Gastrocnemius medialis (tissue), 4 donors: ENCODE data around the gene CCDC184.
A peak's percentile ranks its signal among the peaks of the same experiment; 100 is the strongest.

ENCODE experiments used
- POLR2A ChIP-seq, 2 donors: fragments of 450-650 bp; IDR thresholded peaks; one replicate each; pipeline ENCODE4 v1.6.1; 2017; ENCODE audit warnings: antibody characterized with exemption in 2 of 2, mild to moderate bottlenecking in 2 of 2, moderate library complexity in 2 of 2
- TF ChIP-seq, protein P1 (sequence below), 5 experiments: fragments of 450-650 bp in 3 of 5; fragments of 200-600 bp in 2 of 5; sonication (generic) in 2 of 5; IDR thresholded peaks in 4 of 5; conservative IDR thresholded peaks in 1 of 5; 1 replicate in 4 of 5; 2 replicates in 1 of 5; pipeline ENCODE4 v1.5.1; 2016 to 2019; ENCODE audit warnings: antibody characterized with exemption in 5 of 5, mild to moderate bottlenecking in 3 of 5, moderate library complexity in 3 of 5

DNA sequence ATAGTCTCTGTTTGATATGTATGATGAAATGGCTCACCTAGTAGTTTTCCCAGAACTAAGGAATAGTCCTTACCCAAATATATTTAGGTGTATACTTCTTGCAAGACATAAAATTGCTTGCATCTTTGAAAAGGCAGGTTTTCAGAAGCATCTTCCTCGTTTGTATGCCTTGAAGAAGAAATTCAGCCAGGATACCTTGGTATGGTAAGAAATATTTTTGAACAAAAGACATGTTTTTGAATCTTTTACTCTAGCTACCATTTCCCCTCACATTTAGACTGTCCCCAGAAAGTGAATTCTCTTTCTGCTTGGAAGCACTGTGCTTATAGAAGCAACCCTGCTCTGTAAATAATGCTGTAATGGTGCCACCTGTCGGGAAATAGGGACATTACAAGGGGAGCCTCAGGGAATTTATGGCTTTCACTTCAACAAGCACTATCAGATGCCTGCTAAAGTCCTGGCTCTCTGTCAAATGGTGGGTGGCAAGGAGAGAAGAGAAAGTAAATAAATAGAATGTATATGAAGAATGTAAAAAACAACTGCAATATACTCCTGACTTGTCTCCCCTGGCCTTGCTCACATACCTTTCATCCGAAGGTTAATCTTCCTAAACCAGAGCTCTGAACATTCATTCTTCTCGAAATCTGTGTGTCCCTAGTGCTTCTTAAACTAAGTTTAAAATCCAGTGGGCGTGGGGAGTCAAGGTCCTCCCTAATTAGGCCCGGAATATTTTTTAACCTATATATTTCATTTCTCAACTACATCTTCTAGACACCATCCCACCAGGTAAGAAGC, 6.1 kb downstream of the CCDC184 start:
- TF ChIP-seq, protein P1, sequence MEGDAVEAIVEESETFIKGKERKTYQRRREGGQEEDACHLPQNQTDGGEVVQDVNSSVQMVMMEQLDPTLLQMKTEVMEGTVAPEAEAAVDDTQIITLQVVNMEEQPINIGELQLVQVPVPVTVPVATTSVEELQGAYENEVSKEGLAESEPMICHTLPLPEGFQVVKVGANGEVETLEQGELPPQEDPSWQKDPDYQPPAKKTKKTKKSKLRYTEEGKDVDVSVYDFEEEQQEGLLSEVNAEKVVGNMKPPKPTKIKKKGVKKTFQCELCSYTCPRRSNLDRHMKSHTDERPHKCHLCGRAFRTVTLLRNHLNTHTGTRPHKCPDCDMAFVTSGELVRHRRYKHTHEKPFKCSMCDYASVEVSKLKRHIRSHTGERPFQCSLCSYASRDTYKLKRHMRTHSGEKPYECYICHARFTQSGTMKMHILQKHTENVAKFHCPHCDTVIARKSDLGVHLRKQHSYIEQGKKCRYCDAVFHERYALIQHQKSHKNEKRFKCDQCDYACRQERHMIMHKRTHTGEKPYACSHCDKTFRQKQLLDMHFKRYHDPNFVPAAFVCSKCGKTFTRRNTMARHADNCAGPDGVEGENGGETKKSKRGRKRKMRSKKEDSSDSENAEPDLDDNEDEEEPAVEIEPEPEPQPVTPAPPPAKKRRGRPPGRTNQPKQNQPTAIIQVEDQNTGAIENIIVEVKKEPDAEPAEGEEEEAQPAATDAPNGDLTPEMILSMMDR (IDR thresholded peaks at IDR 0.05 in 4 of 5, conservative IDR thresholded peaks at IDR 0.05 in 1 of 5): peak; percentile 70 to 88 (median 79)
- TF ChIP-seq POLR2A (IDR thresholded peaks at IDR 0.05): no peak
